GM18526 (cell line): ENCODE measurements around the gene SCN1A.

Source experiments
- POLR2A ChIP-seq: IDR thresholded peaks from 3 replicates; pipeline ENCODE4 v1.6.1; 2011; ENCODE audit not compliant: insufficient read length; ENCODE audit errors: extremely low read depth

The SCN1A gene

DNA sequence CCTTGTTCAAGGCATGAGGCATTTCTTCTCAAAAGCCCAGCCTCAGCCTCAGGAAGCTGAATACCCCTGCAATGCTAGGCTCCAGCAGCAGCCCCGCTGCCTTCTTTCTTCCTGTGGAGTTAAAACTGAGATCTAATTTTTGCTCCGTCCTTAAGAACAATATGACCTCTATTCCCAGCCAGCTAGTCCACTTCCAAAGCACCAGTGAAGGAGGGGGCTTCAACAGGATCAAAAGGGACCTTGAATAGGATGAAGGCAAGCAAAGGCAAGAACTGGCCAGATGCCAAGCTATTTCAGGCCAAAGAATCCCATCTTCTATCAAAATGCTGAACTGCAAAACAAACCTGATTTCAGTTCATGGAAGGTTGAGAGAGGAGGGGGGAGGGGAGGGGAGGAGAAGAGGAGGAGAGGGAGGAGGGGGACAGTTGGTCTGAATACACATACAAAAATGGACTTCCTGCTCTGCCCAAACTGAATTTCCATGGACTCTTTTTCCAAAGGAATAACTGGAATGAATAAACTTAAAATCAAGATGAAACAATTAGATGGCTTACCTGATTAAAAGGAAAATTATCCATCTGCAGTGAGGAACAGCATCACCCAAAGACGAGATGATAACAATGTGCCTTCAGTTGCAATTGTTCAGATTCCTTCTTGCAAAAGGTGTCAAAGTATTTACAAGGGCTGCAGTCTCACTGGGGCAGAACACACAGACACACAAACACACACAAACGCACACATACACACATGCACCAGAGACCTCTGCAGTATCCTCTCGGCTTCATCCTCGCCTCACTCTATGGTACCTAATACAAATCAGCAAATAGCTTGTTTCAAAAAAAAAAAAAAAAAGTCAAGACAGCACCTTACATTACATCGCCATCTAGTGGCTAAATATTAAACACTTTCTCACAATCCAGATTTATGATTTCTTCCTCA is at the start of gene SCN1A:
TSS of gene SCN1A (minus strand) at position 804 of the 939 bp plus-strand sequence. CDS start 54,399 bp downstream, outside the sequence.
- no peak for TF ChIP-seq POLR2A

GRCh38 chr2:166173263-166173662 is 45.4 kb upstream of the SCN1A start:
- no peak for TF ChIP-seq POLR2A

GRCh38 chr2:166171216-166171615 is 43.4 kb upstream of the SCN1A start:
- TF ChIP-seq POLR2A, result no peak

DNA sequence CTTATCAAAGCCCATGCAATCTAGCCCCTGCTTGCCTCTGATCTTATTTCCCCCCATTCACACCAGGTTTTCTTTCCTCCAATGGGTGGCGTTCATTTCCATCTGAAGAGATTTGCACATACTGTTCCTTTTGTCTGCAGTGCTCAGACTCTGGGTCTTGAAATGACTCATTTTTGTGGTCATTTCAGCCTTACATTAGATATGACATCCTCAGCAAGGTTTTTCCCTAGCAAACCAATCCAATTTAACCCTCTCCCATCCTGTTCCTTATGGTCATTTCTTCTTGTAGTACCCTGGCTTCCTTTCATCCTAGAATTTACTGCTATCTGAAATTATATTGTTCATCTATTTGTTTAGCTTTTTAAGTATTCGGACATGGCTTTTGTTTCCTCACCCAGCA is 42.5 kb upstream of the SCN1A start:
- TF ChIP-seq POLR2A, result no peak

GRCh38 chr2:166167449-166167848 is 39.6 kb upstream of the SCN1A start:
- no peak for TF ChIP-seq POLR2A

DNA sequence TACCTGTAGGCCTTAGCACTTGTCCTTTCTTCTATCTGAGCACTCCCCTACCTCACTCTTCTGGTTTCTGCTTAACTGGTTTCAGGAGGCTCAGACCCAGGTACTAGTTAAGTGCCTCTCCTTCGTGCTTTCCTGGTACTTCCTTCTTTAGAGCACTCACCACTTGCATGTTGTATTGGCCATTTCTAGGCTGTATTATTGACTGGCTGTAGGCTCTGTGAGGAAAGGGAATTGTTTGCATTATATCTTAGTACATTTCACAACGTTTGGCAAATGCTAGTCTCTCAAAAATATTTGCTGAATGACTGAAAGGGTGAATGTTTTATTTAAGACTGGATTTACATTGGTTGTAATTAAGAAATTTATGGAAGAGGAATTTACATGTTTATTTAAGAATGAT is 36.0 kb upstream of the SCN1A start:
- no peak for TF ChIP-seq POLR2A

DNA sequence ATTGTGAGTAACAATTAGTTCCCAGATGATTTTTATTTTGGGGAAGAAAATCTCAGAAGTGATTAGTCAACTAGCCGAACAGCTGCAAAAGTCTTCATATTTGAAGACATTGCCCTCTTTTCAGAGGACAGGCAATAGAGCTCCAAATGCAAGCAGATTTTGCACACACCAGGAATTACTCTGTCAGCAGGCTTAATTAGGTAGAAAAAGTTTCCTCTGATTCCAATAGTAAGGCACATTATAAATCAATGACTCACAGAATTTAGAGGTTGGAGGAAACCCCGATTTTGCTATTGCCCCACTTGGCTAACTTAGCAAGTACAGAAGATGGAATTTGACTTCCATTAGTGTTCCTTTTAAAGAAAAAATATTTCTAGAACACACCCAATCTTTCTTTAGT is 30.7 kb upstream of the SCN1A start:
- no peak for TF ChIP-seq POLR2A

DNA sequence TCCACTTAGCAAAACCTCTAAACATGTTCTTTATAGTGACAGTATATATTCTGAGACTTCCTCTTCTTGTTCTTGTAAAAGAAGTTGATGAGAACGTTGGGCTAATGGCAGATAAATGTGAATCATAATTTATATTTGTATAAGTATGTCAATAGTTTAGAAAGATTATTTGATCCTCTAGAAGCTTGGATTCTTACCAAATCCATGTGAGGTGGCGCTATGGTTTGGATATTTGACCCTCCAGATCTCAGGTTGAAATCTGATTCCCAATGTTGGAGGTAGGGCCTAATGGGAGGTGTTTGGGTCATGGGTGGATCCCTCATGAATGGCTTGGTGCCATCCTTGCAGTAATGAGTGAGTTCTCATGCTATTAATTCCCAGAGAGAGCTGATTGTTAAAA is 29.8 kb upstream of the SCN1A start:
- no peak for TF ChIP-seq POLR2A

DNA sequence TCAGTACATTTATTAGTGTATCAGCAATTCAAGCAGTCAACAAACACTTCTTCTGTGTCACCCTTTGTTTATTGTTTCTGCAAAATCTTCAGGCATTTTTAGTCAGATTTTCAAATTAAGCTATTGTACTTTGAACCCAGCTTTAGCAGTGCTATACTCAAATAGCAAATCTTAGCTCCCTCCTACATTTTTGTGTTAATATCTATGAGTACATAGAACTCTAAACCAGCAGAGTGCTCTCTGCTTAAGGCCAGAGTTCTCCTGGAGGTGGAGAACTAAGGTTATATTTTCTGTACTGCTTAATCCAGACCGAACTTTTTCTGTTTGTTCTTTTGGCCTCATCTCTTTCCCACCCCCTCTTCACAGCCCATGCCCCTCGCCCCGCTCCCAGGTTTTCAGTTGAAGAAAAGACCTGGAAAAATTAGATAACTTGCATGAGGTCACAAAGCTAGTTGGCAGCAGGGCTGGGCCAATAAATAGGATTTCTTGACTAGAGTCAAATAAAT is 29.2 kb upstream of the SCN1A start:
- no peak for TF ChIP-seq POLR2A

DNA sequence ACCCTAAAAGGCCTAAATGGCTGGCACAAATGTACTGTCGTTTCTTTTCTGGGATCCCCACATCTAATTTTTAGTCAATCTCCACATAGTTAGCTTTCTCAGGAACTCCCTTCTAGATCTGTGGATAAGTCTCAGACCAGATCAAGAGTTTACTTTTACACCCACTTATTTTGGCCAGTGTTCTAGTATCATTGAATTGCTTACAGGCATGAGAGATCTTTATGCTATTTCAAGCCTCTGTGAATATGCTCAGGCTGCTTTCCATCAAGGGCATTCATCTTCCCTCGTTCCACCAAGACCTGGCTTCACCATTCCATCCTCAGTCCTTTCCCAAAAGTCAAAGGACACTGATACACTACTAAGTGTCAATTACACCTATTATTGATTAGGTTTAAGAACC is 27.8 kb upstream of the SCN1A start:
- TF ChIP-seq POLR2A, result no peak

- TF ChIP-seq POLR2A, result no peak
Observed at GRCh38 chr2:166154685-166155338, 27.0 kb upstream of the SCN1A start.

DNA sequence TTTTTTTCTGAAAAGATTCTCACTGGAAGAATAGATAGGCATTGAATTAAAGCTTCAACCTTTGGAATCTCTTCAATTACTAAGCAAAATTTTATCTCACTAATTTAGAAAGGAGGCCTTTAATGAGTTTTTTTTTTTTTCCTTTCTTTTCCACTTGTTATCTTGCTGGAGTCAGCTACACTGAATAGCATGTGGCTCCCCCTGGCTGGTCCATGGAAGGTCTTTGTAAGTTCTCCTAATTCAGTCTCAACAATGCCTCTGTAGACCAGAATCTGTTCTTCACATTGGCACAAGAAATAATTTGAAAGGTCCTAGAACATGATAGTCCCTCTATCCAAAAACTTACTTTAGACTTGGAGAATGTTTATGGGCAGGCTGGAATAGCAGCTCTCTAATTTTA is 24.2 kb upstream of the SCN1A start:
- no peak for TF ChIP-seq POLR2A

- TF ChIP-seq POLR2A, result no peak
Observed at GRCh38 chr2:166148500-166149400, 20.9 kb upstream of the SCN1A start.

DNA sequence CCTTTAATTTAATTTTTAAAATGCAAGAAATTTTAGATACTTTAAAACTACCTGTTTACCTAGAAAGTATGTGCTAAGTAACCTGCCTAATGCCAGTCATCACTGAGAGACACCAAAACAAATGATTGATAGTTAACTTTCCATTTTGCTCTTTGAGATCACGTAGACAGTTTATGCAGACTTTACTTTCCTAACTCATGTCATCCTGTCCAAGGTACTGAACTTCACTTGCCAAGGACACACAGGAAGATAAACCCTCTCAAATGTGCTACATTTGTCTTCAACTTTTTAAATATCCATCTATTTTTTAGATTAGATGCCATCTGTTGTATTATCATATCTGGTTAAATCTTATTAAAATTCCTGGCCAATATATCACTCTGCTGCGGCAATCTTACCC is 20.1 kb upstream of the SCN1A start:
- TF ChIP-seq POLR2A, result no peak

GRCh38 chr2:166144071-166144470 is 16.3 kb upstream of the SCN1A start:
- TF ChIP-seq POLR2A, result no peak
